ENCODE results near the gene MAS1L.

Gene MAS1L

DNA sequence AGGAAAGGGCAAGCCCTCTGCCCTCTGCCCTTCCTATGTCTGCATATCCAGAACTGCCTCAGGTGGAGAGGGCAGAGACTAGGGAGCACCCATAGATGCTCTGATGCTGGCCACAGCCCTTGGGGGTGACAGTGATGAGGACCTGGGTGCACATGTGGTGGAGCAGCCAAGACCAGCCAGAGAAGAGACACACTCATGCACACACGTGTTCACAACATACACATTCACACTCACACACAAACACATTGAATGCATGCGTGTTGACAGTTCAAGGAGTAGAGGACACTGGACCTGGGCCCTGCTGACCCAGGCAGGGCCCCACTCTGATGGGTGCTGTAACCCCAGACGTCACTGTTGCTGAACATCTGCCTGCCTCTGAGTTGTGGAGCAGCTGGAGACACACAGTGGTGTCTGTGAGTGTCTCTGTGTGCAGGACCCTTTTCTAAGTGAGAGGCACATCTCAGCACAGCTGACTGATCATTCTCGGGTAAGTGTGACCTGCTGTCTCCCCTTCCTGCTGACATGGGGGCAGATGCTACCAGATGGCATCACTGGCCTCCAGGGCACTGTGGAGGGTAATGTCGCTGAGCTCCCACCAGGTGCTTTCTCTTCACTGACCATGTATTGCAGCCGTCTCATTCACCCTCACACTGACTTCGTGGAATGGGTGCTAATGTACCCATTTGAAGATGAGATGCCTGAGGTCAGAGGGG lies 30.1 kb upstream of the MAS1L start (continued):
- TF ChIP-seq ZNF8 (CRISPR knock-in tag; IDR thresholded peaks at IDR 0.05) = no peak
- no peak for TF ChIP-seq ESRRG (CRISPR knock-in tag; IDR thresholded peaks at IDR 0.05)
- TF ChIP-seq, protein P1, sequence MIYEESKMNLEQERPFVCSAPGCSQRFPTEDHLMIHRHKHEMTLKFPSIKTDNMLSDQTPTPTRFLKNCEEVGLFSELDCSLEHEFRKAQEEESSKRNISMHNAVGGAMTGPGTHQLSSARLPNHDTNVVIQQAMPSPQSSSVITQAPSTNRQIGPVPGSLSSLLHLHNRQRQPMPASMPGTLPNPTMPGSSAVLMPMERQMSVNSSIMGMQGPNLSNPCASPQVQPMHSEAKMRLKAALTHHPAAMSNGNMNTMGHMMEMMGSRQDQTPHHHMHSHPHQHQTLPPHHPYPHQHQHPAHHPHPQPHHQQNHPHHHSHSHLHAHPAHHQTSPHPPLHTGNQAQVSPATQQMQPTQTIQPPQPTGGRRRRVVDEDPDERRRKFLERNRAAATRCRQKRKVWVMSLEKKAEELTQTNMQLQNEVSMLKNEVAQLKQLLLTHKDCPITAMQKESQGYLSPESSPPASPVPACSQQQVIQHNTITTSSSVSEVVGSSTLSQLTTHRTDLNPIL (CRISPR knock-in tag; IDR thresholded peaks at IDR 0.05; ENCODE audit: low read depth) = no peak
- TF ChIP-seq ZNF70 (CRISPR knock-in tag; IDR thresholded peaks at IDR 0.05) = no peak

DNA sequence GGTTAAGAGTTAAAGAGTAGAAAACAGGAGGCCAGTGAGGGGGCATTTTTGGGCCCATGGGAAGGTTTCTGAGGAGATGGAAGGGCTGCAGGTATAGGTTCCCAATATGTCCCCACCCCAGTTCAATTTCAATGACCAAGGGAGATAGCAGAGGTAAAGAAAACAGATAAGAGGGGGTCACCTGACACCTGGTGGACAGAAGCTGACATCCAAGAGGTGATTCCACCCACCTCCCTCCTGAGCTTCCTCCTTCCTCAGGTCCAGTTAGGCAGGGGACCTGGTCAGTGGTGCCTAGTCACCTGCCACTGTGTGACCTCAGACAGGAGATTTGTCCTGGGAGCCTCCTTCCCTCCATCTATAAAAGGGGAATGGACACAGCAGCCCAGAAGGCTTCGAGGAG lies 29.5 kb upstream of the MAS1L start:
- no peak for ATAC-seq
- TF ChIP-seq, protein P1 (CRISPR knock-in tag; IDR thresholded peaks at IDR 0.05; ENCODE audit: low read depth) = no peak
- TF ChIP-seq ARNTL (CRISPR knock-in tag; IDR thresholded peaks at IDR 0.05; ENCODE audit: borderline replicate concordance, low read depth) (no peak), GLIS3 (CRISPR knock-in tag; IDR thresholded peaks at IDR 0.05) (no peak), CSDC2 (CRISPR knock-in tag; IDR thresholded peaks at IDR 0.05) (no peak), SNAI2 (CRISPR knock-in tag; IDR thresholded peaks at IDR 0.05) (no peak), ZNF70 (CRISPR knock-in tag; IDR thresholded peaks at IDR 0.05) (no peak), RARB (CRISPR knock-in tag; IDR thresholded peaks at IDR 0.05) (no peak), OSR1 (CRISPR knock-in tag; IDR thresholded peaks at IDR 0.05) (no peak)

DNA sequence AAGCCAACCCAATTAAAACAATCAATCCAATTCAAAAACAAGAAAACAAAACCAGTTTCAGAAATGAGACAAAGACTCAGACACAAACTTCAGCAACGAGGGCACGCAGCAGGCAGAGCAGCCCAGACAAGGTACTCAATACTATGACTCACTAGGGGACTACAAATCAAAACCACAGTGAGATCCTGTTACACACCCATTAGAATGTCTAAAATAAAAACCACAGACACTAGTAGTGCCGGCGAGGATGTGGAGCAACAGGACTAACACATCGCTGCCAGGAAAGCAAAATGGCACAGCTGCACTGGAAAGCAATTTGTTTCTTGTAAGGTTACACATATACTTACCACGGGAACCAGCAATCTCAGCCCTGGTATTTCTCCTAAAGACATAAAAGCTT lies 28.4 kb upstream of the MAS1L start:
- TF ChIP-seq GLIS3 (CRISPR knock-in tag; IDR thresholded peaks at IDR 0.05) (no peak), RARB (CRISPR knock-in tag; IDR thresholded peaks at IDR 0.05) (no peak), ZFP30 (CRISPR knock-in tag; IDR thresholded peaks at IDR 0.05) (no peak)
- TF ChIP-seq, protein P2, sequence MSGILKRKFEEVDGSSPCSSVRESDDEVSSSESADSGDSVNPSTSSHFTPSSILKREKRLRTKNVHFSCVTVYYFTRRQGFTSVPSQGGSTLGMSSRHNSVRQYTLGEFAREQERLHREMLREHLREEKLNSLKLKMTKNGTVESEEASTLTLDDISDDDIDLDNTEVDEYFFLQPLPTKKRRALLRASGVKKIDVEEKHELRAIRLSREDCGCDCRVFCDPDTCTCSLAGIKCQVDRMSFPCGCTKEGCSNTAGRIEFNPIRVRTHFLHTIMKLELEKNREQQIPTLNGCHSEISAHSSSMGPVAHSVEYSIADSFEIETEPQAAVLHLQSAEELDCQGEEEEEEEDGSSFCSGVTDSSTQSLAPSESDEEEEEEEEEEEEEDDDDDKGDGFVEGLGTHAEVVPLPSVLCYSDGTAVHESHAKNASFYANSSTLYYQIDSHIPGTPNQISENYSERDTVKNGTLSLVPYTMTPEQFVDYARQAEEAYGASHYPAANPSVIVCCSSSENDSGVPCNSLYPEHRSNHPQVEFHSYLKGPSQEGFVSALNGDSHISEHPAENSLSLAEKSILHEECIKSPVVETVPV (CRISPR knock-in tag; IDR thresholded peaks at IDR 0.05) = no peak
- peak; percentile 90 for ATAC-seq

DNA sequence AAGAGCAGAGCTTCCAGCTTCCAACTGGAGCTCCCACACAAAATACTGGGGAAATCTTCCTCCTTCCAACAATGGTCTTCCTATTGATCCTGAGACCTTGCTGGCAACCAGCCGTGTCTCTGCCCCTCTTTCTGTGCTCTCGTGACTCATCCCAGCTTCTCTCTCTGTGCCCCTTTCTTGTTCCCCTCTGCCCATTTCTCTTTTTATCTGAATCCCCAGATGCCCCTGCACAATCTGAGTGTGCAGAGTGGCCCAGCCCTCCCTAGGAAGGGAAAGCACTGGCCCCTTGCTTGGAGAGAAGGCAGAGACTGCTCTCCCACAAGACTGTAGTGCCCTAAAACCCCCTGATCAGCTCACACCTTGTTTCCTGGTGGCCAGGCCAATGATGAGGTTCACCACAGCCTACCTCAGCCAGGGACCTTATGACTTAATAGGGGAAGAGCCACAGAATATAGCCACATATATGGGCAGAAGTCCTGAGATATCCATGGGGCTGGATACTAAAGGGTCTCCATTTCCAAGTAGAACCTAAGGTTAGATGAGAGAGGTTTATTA lies 23.1 kb upstream of the MAS1L start:
- no peak for ATAC-seq

More for the DNA sequence above, 23.1 kb upstream of the MAS1L start:
- no peak for TF ChIP-seq ZC3H10 (CRISPR knock-in tag; IDR thresholded peaks at IDR 0.05)
- TF ChIP-seq RARB (CRISPR knock-in tag; IDR thresholded peaks at IDR 0.05) = no peak
- TF ChIP-seq PPARA (CRISPR knock-in tag; IDR thresholded peaks at IDR 0.05; ENCODE audit: borderline replicate concordance) = no peak
- TF ChIP-seq TOX (CRISPR knock-in tag; IDR thresholded peaks at IDR 0.05; ENCODE audit: borderline replicate concordance) = no peak
- TF ChIP-seq ZNF565 (CRISPR knock-in tag; conservative IDR thresholded peaks at IDR 0.05; ENCODE audit: low read depth) = no peak
- TF ChIP-seq ZFP3 (CRISPR knock-in tag; IDR thresholded peaks at IDR 0.05) = no peak
- TF ChIP-seq ESRRG (CRISPR knock-in tag; IDR thresholded peaks at IDR 0.05) = no peak
- TF ChIP-seq, protein P1 (CRISPR knock-in tag; IDR thresholded peaks at IDR 0.05; ENCODE audit: low read depth) = no peak
- TF ChIP-seq, protein P3, sequence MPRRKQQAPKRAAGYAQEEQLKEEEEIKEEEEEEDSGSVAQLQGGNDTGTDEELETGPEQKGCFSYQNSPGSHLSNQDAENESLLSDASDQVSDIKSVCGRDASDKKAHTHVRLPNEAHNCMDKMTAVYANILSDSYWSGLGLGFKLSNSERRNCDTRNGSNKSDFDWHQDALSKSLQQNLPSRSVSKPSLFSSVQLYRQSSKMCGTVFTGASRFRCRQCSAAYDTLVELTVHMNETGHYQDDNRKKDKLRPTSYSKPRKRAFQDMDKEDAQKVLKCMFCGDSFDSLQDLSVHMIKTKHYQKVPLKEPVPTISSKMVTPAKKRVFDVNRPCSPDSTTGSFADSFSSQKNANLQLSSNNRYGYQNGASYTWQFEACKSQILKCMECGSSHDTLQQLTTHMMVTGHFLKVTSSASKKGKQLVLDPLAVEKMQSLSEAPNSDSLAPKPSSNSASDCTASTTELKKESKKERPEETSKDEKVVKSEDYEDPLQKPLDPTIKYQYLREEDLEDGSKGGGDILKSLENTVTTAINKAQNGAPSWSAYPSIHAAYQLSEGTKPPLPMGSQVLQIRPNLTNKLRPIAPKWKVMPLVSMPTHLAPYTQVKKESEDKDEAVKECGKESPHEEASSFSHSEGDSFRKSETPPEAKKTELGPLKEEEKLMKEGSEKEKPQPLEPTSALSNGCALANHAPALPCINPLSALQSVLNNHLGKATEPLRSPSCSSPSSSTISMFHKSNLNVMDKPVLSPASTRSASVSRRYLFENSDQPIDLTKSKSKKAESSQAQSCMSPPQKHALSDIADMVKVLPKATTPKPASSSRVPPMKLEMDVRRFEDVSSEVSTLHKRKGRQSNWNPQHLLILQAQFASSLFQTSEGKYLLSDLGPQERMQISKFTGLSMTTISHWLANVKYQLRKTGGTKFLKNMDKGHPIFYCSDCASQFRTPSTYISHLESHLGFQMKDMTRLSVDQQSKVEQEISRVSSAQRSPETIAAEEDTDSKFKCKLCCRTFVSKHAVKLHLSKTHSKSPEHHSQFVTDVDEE (CRISPR knock-in tag; IDR thresholded peaks at IDR 0.05) = no peak
- TF ChIP-seq TCF4 (CRISPR knock-in tag; IDR thresholded peaks at IDR 0.05; ENCODE audit: borderline replicate concordance) = no peak
- no peak for TF ChIP-seq GLIS3 (CRISPR knock-in tag; IDR thresholded peaks at IDR 0.05)
- TF ChIP-seq, protein P4, sequence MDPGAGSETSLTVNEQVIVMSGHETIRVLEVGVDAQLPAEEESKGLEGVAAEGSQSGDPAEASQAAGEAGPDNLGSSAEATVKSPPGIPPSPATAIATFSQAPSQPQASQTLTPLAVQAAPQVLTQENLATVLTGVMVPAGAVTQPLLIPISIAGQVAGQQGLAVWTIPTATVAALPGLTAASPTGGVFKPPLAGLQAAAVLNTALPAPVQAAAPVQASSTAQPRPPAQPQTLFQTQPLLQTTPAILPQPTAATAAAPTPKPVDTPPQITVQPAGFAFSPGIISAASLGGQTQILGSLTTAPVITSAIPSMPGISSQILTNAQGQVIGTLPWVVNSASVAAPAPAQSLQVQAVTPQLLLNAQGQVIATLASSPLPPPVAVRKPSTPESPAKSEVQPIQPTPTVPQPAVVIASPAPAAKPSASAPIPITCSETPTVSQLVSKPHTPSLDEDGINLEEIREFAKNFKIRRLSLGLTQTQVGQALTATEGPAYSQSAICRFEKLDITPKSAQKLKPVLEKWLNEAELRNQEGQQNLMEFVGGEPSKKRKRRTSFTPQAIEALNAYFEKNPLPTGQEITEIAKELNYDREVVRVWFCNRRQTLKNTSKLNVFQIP (CRISPR knock-in tag; IDR thresholded peaks at IDR 0.05; ENCODE audit: borderline replicate concordance, low read depth) = no peak
- no peak for TF ChIP-seq ISL1 (CRISPR knock-in tag; IDR thresholded peaks at IDR 0.05)

All from SK-N-SH treated with all-trans-retinoic acid at 6 μM for 48 hours (cell line).